SW480 (cell line): Measurements from ENCODE around the gene EIF5A.

ENCODE experiments used
- DNase-seq: peaks from one replicate; pipeline ENCODE4 v3.0.0-alpha.2; 2016; ENCODE audit warnings: low spot score

EIF5A gene

DNA sequence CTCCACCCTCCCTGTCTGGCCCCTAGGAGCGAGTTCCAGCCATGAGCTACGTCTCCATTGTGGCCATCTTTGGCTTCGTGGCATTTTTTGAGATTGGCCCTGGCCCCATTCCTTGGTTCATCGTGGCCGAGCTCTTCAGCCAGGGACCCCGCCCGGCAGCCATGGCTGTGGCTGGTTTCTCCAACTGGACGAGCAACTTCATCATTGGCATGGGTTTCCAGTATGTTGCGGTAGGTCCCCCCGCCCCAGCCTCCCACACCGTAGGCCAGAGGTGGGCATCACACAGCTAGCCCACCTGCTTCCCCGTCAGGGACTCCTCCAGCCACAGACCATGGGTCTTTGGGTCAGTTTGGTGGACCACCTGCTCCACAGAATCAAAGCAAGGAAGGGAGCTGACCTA lies 21.7 kb upstream of the EIF5A start:
- no peak for DNase-seq

DNA sequence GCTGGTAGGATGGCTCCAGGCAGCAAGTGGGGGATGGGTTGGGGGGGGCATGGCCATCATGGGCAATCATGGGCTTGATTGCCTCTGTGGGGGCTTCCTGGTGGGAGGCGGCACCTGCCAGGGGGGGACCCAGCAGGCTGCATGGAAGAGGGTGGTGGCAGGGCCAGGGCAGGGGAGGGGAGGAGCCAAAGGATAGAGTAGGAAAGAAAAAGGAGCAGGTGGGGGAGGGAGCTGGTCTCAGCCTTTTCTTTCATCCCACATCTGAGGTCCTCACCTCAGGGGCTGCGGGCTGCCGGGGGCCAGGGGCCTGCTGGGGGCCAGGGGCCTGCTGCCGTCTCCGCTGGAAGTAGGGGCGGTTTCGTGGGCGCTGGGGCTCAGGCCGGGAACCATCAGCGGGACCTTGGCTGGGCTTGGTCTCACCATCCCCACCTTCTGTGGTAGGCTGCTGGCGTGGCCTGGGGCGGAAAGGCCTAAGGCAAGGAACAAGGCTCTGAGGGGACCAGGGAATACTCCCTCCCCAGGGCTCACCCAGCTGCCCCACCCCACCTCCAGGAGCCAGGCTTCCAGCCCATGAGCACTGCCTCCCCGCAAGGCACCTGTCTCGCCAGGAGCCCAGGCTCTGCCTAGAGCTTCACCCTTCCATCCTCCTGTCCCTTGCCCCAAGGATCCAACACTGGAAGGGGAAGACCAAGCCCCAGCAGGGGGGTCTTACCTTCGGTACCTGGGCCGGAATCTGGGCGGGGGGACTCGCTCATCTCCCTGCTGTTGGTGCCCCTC lies 18.0 kb upstream of the EIF5A start:
- no peak for DNase-seq

DNA sequence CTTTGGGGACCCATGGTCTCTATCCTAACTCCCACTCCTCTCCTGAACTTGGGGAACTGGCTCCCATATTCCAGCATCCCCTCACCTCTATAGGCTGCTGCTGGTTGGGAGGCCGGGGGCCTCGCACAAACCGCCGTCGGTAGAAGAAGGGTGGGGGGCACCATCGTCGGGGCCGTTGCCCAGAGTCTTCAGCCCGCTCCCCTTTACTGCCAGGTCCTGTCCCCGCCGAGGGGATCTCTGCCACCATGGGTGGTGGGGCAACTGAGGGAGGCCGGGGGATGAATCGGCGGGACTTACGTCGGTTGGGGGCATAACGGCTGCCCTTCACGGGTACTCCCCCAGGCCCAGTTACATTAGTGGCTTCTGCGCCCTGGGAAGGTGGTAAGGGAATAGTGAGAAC lies 17.3 kb upstream of the EIF5A start:
- DNase-seq = no peak

DNA sequence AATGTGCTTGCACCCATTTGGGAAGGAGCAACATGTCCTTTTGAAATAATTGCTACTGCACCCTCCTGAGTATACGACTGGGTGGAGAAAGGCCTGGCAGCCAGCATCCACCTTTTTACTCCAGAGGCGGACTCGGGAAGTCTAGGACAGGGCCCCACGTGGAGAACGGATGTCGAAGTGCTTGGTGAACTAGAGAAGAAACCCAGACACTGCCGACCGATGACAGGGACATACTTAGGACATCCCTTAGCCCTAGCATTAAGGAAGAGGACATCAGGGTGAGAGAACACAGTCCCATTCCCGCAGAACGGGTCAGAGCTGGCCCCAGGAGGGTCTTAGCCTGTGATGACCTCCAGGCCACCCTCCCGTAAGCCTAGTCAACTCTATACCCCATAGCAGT lies 16.7 kb upstream of the EIF5A start:
- no peak for DNase-seq

DNA sequence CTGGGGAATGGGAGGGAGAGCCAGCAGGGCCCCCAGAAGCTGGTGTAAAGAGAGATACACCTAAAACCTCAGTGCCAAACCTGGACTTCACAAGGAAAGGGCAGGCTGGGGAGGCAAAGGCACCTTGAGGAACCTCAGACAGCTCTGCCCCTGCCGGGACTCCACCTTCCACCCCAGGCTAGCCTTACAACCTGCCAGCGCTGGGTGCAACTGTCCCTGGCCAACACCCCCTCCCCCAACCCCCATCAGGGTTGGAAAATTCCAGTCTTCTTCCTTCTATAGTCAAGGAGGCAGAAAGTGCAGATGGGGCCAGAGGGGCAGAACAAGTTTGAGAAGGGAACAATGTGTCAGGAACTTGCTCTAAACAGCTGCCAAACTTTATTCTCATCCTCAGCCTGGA lies 15.2 kb upstream of the EIF5A start:
- no peak for DNase-seq

DNA sequence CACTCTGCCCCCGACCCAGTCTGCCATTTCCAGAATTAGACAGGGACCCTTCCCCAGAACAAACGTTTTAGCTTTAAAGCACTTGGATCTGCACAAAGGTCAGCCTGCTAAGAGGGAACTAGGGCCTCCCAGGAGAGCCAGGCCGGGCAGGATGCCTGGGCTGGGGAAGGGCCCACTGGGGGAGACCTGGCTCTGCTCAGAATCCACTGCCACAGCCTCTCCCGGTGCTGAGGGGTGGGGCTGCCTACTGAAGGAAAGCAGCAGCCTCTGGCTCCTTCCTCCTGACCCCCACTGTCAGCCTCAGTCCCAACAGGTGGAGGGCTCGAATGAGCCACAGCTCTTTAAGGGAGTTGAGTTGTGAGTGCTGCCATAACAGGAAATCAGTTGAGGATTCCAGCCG lies 14.7 kb upstream of the EIF5A start:
- no peak for DNase-seq

DNA sequence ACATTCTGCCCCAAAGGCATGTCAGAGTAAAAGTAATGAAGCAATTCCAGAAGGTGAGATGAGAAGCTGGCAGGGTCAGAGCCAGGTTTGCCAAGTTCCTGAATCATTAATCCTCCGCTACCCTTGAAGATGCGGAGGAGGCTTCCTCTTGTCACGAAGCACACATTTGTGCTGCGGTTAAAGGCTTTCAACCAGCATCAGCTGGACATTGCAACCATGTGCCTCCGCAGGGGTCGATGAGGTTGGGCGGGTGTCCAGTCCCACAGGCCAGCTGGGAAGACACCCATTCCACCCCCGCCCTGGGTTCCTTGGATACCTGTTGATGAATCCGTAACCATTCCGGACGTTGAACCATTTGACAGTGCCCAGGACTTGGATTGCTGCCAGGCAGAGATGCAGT lies 14.3 kb upstream of the EIF5A start:
- DNase-seq = no peak

DNA sequence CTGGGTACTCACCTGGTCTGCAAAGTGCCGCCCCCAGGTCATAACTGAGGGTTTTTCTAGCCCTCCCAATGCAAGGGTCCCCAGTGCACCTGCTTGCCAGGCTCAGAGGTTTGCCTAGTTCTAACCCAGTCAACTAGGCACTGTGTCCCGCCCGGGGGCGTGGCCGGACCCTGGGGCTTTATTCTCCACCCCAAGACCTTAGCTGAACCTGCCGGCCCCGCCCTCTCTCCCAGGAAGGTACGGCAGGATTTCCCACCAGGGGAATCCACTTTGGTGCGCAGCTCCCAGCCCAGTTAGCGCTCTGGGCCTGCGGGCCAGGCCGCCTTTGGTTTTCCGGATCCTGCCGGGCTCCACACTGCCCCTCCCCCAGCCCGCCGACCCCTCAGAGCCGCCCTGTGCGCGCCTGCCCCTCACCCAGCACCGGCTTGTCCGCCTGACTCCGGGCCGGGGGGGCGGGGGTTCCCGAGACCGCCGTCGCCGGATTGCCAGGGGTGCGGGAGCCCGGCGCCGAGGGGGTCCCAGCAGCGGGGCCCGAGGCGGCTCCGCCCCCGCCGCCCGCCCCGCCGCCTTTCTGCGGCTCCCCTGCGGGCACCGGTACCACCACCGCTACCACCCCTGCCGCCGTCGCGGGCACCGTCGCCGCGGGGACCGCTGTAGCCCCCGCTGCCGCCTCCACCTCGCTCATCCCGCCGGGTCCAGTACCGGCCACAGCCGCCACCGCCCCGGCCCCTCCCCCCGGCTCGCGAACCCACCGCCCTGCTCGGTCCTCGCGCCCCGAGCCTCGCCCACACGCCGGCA lies 13.4 kb upstream of the EIF5A start:
- DNase-seq = peak; percentile 88

DNA sequence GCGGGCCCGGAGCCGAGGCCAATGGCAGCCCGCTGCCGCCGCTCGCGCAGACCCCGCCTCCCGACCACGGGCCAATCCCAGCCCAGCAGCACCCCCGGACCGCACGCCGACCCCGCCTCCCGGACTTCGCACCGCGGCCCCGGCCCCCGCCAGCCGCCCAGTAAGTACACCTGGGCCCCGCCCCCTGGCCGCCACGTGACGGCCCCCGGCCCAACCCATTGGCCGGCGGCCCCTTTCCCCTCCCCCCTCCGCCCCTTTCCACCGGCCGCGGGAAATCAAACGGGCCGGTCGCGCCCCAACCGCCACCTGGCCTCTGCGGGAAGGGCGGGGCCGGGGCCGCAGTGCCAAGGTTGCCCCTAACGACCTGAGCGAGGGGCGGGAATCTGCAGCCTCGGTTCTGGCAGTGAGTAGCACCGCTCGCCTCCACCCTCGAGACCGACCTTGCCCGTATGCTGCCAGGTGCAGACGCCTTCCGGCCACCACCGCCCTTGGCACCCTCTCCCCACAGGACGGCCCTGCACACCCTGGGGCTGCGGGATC lies 12.7 kb upstream of the EIF5A start, which contains the start of gene YBX2:
Gene YBX2 (minus strand): TSS at position 26 of the 540 bp plus-strand sequence. CDS start 139 bp downstream, outside the sequence.
- DNase-seq = peak; percentile 96

DNA sequence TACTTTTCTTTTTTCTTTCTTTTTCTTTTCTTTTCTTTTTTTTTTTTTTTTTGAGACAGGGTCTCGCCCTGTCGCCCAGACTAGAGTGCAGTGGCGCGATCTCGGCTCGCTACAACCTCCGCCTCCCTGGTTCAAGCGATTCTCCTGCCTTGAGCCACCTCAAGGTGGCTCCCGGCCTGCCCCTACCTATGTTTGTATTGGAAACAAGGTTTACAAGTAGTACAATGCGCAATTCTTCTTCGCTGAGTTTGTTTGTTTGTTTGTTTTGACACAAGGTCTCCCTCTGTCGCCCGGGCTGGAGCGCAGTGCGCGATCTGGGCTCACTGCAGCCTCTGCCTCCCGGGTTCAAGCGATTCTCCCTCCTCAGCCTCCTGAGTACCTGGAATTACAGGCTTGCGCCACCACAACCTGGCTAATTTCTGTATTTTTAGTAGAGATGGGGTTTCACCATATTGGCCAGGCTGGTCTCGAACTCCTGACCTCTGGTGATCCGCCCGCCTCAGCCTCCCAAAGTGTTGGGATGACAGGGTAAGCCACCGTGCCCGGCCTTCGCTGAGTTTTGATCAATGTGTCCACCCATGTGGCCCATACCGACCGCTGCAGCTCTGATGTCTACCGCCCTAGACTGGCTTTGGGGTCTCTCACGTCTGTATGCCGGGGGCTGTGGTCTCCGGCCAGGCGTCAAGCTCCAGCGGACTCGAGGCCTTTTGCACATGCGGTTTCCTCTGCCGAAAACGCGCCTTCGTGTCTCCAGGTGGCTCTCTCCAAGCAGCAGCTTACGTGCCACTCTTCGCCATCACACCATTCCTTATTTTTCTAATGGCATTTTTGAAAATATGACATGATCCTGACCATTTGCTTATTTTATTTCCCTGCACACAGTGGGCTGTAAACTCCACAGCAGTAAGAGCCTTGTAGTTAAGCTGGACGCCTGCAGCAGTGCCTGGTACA lies 11.9 kb upstream of the EIF5A start:
- peak; percentile 77 for DNase-seq

DNA sequence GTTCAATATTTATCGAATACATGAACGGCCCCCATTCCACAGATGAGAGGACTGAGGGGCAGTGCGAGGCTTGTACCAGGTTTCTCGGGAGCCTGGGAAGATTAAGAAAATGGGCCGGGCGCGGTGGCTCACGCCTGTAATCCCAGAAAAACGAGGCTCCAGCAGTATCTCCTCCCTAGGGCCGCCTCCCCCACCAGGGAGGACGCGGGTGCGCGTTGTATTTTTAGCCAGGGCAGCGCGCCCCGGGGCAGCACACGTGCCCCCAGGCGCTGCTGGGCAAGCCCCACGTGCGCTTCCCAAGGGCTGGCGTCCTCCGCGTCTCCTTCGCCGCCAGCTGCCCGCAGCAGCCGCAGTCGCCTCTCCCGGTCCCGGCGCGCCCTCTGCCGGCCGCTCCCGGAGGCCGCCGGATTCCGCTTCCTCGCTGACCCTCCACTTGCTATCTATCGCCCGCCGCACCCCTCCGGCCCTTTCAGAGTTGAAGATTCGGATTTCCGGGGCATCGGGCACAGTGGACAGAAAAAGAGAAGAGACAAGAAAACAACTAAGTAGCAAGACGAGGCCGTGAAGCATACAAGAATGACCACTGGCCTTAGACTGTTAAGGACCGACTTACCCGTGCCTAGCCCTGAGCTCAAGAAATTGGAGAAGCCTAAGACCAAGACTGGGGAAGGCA lies 11.1 kb upstream of the EIF5A start:
- DNase-seq = peak; percentile 87

DNA sequence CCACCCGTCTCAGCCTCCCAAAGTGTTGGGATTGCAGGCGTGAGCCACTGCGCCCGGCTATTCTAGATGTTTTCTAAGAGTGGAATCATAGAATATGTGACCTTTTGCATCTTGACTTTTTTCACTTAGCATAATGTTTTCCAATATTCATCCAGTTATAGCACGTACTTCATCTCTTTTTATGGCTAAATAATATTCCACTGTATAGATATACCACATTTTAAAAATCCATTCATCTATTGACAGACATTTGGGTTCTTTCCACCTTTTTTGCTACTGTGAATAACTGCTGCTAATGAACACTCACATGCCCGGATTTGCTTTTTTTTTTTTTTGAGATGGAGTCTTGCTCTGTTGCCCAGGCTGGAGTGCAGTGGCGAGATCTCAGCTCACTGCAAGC lies 3.2 kb upstream of the EIF5A start:
- DNase-seq = no peak

DNA sequence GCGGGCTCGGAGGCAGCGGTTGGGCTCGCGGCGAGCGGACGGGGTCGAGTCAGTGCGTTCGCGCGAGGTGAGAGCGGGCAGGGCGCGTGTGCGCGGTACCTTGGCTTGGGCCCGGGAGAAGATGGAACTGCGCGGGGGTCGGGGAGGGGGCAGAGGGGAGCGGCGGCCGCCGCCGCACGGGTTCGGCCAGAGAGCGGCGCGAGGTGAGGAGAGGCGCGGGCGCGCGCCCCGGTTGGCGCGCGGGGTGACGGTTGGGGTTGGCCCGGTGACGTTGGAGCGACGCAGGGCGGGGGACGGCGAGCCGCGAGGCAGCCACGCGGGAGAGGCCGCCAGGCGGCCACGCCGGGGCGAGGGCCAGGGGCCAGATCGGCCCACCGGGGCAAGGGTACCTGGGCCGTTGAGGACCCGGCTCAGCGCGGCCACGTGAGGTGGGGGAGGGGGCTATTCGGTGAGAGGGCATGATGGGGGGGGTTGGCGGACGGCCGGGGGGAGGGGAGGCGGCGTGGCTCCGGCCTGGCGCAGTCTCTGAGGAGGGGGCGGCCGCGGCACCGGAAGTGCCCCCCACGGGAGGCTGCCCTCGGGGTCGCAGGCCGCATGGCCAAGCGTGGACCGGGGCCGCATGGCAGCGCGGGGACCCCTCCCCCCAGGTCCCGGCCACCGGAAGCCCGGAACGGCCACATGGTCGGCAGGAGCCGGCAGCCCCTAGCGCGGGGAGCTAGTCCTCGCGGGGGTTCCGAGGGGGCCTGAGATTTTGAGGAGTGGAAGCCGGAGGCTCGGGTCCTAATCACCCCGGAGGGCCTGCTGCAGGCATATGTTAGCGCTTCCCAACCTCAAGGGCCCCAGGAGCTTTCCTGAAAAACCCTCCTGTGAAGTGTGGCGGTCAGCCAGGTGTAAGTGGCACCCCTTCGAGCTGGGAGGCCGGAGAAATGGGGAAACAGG lies 527 bp downstream of the EIF5A start:
- DNase-seq = peak; percentile 16

DNA sequence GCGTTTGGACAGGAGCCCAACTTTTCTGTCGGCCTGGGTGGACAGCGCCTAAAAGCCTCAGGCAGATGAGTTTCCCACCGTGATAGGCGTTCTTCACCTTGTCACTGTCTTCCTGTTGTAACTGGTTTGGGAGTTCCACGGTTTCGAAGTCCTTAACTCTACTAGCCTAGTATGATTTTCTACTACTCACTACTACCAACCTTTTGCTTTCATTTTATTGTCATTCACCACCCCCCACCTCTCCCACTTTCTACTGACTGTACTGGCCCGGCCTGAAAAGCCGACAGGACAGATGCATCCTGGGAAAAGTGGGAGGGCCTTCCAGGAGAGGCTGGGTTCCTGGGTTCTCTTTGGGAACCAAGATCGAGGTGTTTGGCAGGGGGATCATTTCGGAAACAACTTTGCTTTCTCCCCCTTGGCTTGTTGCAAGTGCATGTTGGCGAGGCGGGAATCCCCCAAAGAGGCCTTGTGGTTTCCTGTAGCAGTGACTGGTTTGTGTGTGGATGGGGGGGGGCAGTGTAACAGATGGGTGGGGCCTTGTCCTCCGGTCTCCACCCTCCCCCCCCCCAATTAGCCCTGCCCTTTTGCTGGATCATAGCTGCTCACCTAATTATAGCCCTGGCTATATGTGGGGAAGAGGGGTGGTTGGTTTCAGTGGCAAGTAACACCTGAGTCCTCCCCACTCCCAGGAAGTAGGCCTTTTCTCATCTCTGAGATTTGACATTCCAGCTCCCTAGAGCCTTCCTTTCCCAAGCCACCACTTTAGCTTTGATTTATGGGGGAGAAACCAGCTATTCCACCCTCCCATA lies 1.4 kb downstream of the EIF5A start:
- peak; percentile 81 for DNase-seq

DNA sequence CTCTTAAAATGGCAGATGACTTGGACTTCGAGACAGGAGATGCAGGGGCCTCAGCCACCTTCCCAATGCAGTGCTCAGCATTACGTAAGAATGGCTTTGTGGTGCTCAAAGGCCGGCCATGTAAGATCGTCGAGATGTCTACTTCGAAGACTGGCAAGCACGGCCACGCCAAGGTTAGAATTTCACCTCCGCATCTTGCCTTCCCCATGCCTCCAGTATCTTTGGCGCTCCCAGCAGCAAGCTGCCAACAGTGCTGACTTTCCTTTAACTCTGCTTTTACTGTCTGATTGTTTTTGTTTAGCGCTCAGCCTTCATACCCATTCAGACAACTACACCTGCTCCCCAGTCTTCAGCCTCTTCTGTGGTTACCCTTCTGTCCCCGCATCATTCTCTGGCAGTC lies 2.2 kb downstream of the EIF5A start:
- no peak for DNase-seq

DNA sequence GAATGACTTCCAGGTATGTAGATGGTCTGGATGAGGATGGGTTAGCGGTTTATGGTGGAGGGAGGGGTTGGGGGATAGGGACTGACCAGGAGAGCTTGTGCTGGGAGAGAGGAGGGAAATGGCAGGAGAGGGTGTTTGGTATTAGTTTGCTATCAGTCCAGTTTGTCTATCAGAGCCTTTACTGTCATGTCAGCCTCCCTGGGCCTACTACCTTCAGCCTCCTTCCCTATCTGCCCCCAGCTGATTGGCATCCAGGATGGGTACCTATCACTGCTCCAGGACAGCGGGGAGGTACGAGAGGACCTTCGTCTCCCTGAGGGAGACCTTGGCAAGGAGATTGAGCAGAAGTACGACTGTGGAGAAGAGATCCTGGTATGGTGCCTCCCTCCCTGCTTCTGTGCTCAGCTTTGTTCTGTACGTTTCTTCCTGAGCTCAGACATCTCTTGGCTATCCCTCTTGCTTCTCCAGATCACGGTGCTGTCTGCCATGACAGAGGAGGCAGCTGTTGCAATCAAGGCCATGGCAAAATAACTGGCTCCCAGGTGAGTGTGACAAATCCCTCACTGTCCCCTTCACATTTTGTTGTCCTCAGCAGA lies 3.8 kb downstream of the EIF5A start:
- no peak for DNase-seq

DNA sequence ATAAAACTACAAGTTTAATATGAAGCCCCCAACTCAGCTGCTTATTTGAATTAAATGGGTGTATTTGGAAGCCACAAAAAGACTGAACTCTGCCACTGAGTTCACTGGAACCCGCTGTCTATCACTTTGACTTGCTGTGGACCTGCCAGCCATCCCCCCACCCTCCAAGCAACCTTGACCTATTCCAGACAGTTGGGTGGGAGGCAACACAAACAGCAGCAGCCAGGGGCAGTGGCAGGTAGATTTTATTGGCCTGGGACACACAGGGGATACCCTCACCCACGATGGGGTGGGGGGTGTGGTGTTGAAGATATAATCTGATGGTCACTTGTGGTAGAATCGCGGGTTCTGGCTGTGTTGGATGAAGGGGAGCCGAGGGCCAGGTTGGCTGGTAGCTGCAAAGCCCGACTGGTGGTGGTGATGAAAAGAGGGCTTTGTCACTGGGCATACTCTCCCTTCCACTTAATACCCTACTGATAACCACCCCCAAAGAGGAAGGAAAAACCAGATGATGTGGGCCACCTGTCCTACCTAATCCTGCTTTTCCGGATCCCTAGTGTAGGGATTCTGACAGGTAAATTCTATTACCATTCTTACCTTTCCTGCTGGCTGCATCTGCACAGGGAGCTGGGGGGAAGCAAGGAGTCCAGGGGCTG lies 5.1 kb downstream of the EIF5A start:
- DNase-seq = no peak

DNA sequence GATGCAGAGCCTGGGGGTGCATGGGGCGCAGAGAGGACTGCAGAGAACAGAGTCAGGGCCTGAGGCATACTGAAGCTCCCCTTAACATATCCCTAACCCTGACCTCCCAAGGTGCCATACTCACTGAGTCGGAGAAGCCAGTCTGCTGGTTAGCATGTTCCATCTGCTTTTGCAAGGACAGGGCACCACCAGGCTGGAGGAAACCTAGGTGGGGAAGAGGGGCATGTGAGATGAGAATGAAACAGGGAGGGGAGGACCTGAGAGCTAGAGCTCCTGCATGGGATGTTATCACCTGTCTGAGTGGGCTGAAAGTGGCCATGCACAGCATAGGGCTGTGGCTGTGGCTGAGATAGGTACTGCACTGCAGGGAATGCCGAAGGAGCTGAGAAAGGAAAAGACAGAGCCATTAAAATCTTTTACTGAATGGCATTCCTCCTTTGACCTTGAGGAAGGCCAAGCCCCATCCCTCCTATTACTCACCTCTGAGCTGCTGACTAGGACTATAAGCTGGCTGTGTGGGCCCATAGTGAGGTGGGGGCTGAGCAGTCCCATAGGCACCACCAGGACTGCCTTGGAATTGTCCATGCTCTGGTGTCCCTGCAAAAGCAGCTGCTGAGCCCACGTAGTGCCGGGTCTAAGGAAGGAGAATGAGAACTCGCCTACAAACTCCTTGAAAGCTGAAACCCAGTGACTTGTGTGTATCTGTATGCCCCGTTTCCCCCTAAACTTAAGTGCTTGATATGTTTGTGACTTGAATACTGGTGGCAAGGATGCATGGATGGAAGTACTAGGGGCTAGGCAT lies 5.9 kb downstream of the EIF5A start:
- DNase-seq = no peak
